Measurements from ENCODE around the gene FRMD7. TPM values are rescaled to one million over a fixed set of nuclear protein-coding genes. Genes with fewer than 3 reads are reported as not detected.
"Not testable (repeated sequence)": the region's sequence is repeated elsewhere in the genome, so short reads cannot be mapped to it uniquely, and the experiment has no call there.

Gene FRMD7
- total and polyA plus RNA-seq, 2 of the 4 experiments (the other 2 are of a cell fraction) = not detected

DNA sequence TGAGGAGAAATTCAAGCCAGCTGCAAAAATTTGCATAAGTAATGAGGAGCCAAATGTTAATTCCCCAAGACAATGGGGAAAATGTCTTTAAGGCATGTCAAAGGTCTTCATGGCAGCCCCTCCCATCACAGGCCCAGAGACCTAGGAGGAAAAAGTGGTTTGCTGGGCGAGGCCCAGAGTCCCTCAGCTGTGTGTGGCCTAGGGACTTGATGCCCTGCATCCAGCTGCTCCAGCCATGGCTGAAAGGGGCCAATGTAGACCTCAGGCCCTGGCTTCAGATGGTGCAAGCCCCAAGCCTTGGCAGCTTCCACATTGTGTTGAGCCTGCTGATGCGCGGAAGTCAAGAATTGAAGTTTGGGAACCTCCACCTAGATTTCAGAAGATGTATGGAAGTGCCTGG lies 35.3 kb upstream of the FRMD7 start:
- H3K4me1 ChIP-seq (ENCODE audit: control insufficient read depth, insufficient read depth, low read length); dilution Hi-C loops (cut with HindIII; ENCODE audit: low sequenced_read_pairs, unreplicated experiment); H4K8ac ChIP-seq (ENCODE audit: low read depth in 2 of 2, low read length in 2 of 2); BruUV-seq (replicated peaks); CTCF ChIA-PET; H3K9ac ChIP-seq (ENCODE audit: low read depth, low read length); H2BK20ac ChIP-seq (ENCODE audit: low read depth, low read length); intact Hi-C loops (cut with micrococcal nuclease); H3K4ac ChIP-seq (ENCODE audit: low read depth, low read length); H2AK5ac ChIP-seq (ENCODE audit: low read depth, low read length); H3K79me1 ChIP-seq (ENCODE audit: low read depth in 1 of 2, low read length in 2 of 2); H3K18ac ChIP-seq (ENCODE audit: low read depth, low read length); H2AK9ac ChIP-seq (replicated peaks; ENCODE audit: low read depth, low read length, poor library complexity); H3K9me3 ChIP-seq (ENCODE audit: control insufficient read depth, insufficient read depth, low read length); H3K14ac ChIP-seq (replicated peaks; ENCODE audit: low read depth, low read length); H3K9me1 ChIP-seq (ENCODE audit: insufficient read depth, low read length); H4K20me1 ChIP-seq (ENCODE audit: insufficient read depth, low read length); H3K27me3 ChIP-seq (ENCODE audit: control insufficient read depth, insufficient read depth, low read length); H3K23ac ChIP-seq (ENCODE audit: low read depth, low read length); H4K5ac ChIP-seq (ENCODE audit: low read depth, low read length); H3K27ac ChIP-seq (ENCODE audit: insufficient read depth, low read length); H3K4me3 ChIP-seq (ENCODE audit: insufficient read depth, low read depth, low read length); H3K56ac ChIP-seq (ENCODE audit: extremely low read depth, insufficient read depth, low read length); H2BK5ac ChIP-seq (ENCODE audit: low read depth, low read length, poor library complexity, severe bottlenecking); H3K4me2 ChIP-seq (ENCODE audit: low read depth, low read length); H3K36me3 ChIP-seq (ENCODE audit: control insufficient read depth, insufficient read depth, low read length); in situ Hi-C loops (cut with MboI; ENCODE audit: low sequenced_read_pairs); H2AFZ ChIP-seq (replicated peaks; ENCODE audit: low read length, poor library complexity); H2BK15ac ChIP-seq (ENCODE audit: low read depth, low read length); H2BK120ac ChIP-seq (ENCODE audit: low read depth, low read length); POLR2A ChIA-PET (ENCODE audit: unreplicated experiment); ATAC-seq (ENCODE audit: low read depth); H4K91ac ChIP-seq (ENCODE audit: insufficient read depth, low read depth, low read length); DNase-seq: not testable (repeated sequence)
- WGBS, 2 experiments (ENCODE audit: extremely low coverage in 2 of 2, insufficient read length in 1 of 2) = no CpG with 5 or more reads among the region's 3 CpGs

Measured in IMR-90 (cell line).